Measurements from ENCODE around the gene PLEKHA7. TPM values are rescaled to one million over a fixed set of nuclear protein-coding genes. Genes with fewer than 3 reads are reported as not detected.
A peak's percentile ranks its signal among the peaks of the same experiment; 100 is the strongest.

Gene PLEKHA7
- total RNA-seq, 4 donors from 2014 or later: 24.1 to 49.3 (median 28.8) TPM

DNA sequence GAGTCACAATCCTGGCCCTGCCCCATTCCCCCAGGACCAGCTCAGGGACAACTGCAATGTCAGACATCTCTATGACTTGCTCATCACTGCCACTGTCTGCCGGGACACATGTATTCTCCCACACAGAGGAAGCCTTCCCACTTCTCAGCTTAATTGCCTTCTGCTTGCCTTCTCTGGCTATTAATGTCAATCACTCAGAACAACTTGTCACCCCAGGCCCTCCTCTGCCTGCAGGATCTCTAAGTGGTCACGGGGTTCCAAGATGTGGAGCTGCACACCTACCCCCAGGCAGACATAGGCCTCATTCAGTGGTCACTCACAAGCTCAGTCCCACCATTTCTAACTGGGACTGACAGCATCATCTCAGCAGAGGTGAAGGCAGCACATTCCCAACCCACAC lies 15.1 kb downstream of the PLEKHA7 start:
- ATAC-seq (ENCODE audit: low FRiP score) (no peak), DNase-seq (ENCODE audit: low spot score) (no peak)
- TF ChIP-seq, protein P1, sequence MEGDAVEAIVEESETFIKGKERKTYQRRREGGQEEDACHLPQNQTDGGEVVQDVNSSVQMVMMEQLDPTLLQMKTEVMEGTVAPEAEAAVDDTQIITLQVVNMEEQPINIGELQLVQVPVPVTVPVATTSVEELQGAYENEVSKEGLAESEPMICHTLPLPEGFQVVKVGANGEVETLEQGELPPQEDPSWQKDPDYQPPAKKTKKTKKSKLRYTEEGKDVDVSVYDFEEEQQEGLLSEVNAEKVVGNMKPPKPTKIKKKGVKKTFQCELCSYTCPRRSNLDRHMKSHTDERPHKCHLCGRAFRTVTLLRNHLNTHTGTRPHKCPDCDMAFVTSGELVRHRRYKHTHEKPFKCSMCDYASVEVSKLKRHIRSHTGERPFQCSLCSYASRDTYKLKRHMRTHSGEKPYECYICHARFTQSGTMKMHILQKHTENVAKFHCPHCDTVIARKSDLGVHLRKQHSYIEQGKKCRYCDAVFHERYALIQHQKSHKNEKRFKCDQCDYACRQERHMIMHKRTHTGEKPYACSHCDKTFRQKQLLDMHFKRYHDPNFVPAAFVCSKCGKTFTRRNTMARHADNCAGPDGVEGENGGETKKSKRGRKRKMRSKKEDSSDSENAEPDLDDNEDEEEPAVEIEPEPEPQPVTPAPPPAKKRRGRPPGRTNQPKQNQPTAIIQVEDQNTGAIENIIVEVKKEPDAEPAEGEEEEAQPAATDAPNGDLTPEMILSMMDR (IDR thresholded peaks at IDR 0.05): no peak

DNA sequence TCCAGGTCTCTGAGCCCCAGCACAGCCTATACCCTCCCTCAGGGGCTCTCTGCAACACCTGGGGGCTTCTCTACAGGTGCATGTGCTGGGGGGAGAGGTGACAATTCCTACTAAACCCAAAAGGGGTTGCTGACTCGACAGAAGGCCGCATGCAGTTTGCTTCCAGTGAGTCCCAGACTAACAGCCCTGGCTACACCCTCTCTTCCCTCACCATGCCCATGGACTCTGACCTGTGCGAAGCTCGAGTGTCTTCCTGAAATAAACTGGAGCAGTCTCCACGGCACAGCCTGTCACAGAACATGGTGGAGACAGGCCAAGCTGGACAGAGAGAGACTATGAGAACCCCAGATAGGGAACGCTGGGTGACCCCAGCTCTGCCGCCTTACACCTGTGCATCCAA lies 16.6 kb downstream of the PLEKHA7 start:
- no peak for DNase-seq (ENCODE audit: low spot score)
- TF ChIP-seq, protein P1 (IDR thresholded peaks at IDR 0.05): no peak
- ATAC-seq (ENCODE audit: low FRiP score): no peak

DNA sequence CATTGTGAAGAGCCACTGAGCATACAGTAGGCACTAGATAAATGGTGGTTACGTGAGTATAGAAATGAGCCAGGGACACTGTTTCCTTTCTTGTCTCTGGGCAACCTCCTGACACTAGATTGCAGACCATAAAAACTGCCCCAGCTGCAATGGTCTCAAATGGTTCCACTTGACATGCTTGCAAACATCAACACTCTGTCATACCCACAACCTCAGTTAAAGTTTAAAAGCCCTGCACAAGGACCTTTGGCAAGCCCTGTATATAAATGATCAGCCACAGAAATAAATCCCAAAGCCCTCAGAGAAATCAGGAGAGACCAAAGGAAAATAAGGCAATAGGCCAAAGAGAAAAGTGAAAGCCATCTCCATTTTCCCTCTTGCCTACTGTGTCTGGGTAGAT lies 20.7 kb downstream of the PLEKHA7 start:
- no peak for ATAC-seq (ENCODE audit: low FRiP score)
- TF ChIP-seq, protein P1 (IDR thresholded peaks at IDR 0.05): no peak
- DNase-seq (ENCODE audit: low spot score): no peak

DNA sequence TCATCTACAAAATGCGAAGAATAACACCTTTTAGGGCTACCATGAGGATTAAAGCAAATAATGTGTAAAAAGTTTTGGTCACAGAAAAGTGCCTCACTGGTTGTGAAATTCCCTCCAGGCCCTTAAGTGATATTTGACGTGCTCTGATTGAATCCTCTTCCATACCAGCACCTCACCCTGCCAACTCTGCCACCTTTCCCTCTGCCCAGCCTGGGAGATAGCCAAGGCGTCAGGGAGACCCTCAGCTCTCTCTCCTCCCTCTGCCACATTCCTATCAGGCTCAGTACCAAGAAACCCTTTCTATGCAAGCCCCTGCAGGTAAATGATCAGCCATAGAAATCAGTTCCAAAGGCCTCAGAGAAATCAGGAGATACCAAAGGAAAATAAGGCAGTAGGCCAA lies 21.4 kb downstream of the PLEKHA7 start:
- ATAC-seq (ENCODE audit: low FRiP score) (no peak), DNase-seq (ENCODE audit: low spot score) (no peak)
- TF ChIP-seq, protein P1 (IDR thresholded peaks at IDR 0.05): no peak

DNA sequence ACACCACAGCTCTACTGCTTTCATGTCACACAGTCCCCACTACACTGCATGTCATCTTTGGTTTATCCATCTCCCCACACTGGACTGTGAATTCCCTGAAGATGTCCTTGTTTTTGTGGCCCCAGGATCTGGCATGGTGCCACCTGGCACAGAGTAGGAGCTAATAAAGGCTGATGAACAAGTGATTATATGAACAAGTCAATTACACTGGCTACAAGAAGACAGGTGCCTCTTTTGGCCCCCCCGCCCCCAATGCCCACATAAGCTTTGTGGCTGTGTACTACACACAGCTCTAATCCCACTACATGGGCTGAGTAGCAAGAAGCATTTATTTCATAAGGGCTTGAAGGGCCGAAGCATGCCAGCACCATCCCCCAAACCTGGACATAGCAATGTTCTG lies 24.7 kb downstream of the PLEKHA7 start:
- DNase-seq (ENCODE audit: low spot score) (no peak), ATAC-seq (ENCODE audit: low FRiP score) (no peak)
- TF ChIP-seq, protein P1 (IDR thresholded peaks at IDR 0.05): no peak

DNA sequence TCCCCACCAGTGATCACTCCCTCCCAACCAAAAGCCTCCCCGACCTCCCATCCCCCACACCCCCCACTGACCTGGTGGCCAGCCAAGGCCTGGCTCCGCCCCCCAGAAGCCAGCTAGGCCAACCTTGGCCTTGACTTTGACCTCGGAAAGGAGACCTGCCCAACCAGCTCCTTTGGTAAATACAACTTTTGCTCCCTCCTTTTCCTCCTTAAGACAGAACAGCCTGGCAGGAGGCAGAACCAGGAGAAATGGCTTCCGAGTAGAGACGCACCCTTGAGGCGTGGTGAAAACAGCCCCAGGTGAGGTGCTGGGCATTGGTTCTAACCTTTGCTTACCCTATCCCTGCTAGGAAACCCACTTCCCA lies 27.0 kb downstream of the PLEKHA7 start:
- no peak for DNase-seq (ENCODE audit: low spot score)
- ATAC-seq (ENCODE audit: low FRiP score): peak; percentile 42
- TF ChIP-seq, protein P1 (IDR thresholded peaks at IDR 0.05): no peak

DNA sequence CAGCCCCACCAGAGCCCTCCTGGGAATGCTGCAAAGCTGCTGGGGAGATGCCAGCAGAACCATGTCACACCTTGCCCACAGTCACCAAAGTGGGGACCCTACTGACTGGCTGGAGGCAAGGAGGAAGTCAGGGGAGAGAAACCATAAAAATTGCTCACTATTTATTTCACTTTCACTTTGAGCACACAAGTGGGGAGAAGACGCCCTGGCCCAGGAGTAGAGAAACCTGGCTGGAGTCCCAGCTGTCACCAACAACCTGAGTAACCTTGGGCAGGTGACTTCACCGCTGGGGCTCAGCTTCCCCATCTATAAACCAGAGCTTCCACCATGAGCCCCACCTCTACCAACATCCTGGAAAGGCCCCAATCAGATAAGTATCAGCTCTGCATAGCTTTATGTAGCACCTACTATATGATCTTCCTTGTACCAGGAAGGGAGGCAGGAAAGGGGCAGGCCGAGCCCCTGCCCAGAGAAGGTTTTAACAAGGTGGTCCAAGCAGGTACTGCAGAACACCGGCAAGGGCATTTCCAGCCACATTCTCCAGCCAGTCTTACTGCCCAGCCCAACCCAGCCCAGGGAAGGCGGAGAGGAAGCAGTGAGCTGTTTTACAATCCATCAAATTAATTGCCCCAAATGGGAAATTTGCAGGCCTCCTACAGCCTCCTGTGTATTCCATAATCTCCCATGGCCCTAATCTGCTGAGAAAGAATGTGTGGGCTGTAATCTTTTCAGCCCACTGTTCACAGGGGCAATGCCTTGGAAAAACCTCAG lies 27.6 kb downstream of the PLEKHA7 start:
- peak; percentile 65 for ATAC-seq (ENCODE audit: low FRiP score)

More for the DNA sequence above, 27.6 kb downstream of the PLEKHA7 start:
- TF ChIP-seq, protein P1 (IDR thresholded peaks at IDR 0.05): no peak
- no peak for DNase-seq (ENCODE audit: low spot score)

Measured in omental fat pad (tissue), 4 donors.